Progenitor cell of endocrine pancreas (in vitro differentiated cells): ENCODE measurements around the gene NFATC2. TPM values are rescaled to one million over a fixed set of nuclear protein-coding genes. Genes with fewer than 3 reads are reported as not detected.
A peak's percentile ranks its signal among the peaks of the same experiment; 100 is the strongest.

Experiments
- DNase-seq: peaks from one replicate; pipeline ENCODE4 v3.0.0; 2021; ENCODE audit warnings: low spot score; ENCODE audit not compliant: unreplicated experiment
- H3K27ac Mint-ChIP-seq: 2 replicates; pipeline ENCODE4 v1.8.0; 2021; ENCODE audit warnings: mild to moderate bottlenecking, moderate library complexity, mixed read lengths
- H3K27me3 Mint-ChIP-seq: 2 replicates; pipeline ENCODE4 v1.8.0; 2021; ENCODE audit warnings: mixed read lengths
- H3K36me3 Mint-ChIP-seq: 2 replicates; pipeline ENCODE4 v1.8.0; 2022; ENCODE audit warnings: mixed read lengths; ENCODE audit not compliant: insufficient read depth
- H3K4me1 Mint-ChIP-seq: 2 replicates; pipeline ENCODE4 v1.8.0; 2021; ENCODE audit warnings: low read depth, mixed read lengths
- H3K4me3 Mint-ChIP-seq: 2 replicates; pipeline ENCODE4 v1.8.0; 2021; ENCODE audit warnings: low read depth, mild to moderate bottlenecking, moderate library complexity, mixed read lengths
- H3K9me3 Mint-ChIP-seq: 2 replicates; pipeline ENCODE4 v1.8.0; 2021; ENCODE audit warnings: low read depth, mixed read lengths
- CTCF ChIP-seq: fragments of 200-600 bp; sonication (generic); IDR thresholded peaks from one replicate; pipeline ENCODE4 v1.5.0; 2021; ENCODE audit warnings: antibody characterized with exemption, mild to moderate bottlenecking; ENCODE audit not compliant: unreplicated experiment
- total RNA-seq: library from RNA; stranded (reverse); gene quantifications from 2 replicates; pipeline ENCODE4 v1.2.1, GENCODE V29; 2021

Gene NFATC2
- total RNA-seq, 1 donor from 2014 or later: 11.2 TPM

GRCh38 chr20:51486197-51487005, 56.1 kb downstream of the NFATC2 start:
- Mint-ChIP-seq H3K9me3 (no peaks in the 10 kb centered on the region), H3K27me3 (peaks cover 22% of the 10 kb centered on the region), H3K36me3 (peaks cover 3% of the 10 kb centered on the region), H3K4me3 (no peak overlapping the region), H3K27ac (peak overlapping the region; percentile 40), H3K4me1 (peaks cover 8% of the 10 kb centered on the region)
- DNase-seq: no peak
- no peak for TF ChIP-seq CTCF

GRCh38 chr20:51484831-51485230, 57.7 kb downstream of the NFATC2 start:
- no peak overlapping the region for H3K27ac Mint-ChIP-seq
- DNase-seq: no peak
- H3K27me3 Mint-ChIP-seq: peaks cover 17% of the 10 kb centered on the region
- no peak overlapping the region for H3K4me3 Mint-ChIP-seq
- H3K9me3 Mint-ChIP-seq: no peaks in the 10 kb centered on the region
- no peak for TF ChIP-seq CTCF
- H3K4me1 Mint-ChIP-seq: peaks cover 8% of the 10 kb centered on the region
- peaks cover 3% of the 10 kb centered on the region for H3K36me3 Mint-ChIP-seq

GRCh38 chr20:51484141-51484815, 58.2 kb downstream of the NFATC2 start:
- no peak for DNase-seq
- Mint-ChIP-seq H3K36me3 (peaks cover 3% of the 10 kb centered on the region), H3K9me3 (no peaks in the 10 kb centered on the region), H3K27ac (no peak overlapping the region), H3K4me3 (no peak overlapping the region), H3K27me3 (peaks cover 15% of the 10 kb centered on the region), H3K4me1 (peaks cover 8% of the 10 kb centered on the region)
- TF ChIP-seq CTCF: no peak

GRCh38 chr20:51482836-51483473, 59.6 kb downstream of the NFATC2 start:
- H3K4me3 Mint-ChIP-seq: no peak overlapping the region
- no peak for DNase-seq
- H3K27ac Mint-ChIP-seq: no peak overlapping the region
- H3K4me1 Mint-ChIP-seq: peaks cover 3% of the 10 kb centered on the region
- no peak for TF ChIP-seq CTCF
- H3K9me3 Mint-ChIP-seq: no peaks in the 10 kb centered on the region
- H3K36me3 Mint-ChIP-seq: peaks cover 11% of the 10 kb centered on the region
- H3K27me3 Mint-ChIP-seq: peaks cover 9% of the 10 kb centered on the region

GRCh38 chr20:51481341-51481914, 61.1 kb downstream of the NFATC2 start:
- H3K4me3 Mint-ChIP-seq: no peak overlapping the region

More at GRCh38 chr20:51481341-51481914, 61.1 kb downstream of the NFATC2 start:
- H3K9me3 Mint-ChIP-seq: peaks cover 4% of the 10 kb centered on the region
- TF ChIP-seq CTCF: no peak
- H3K4me1 Mint-ChIP-seq: no peaks in the 10 kb centered on the region
- H3K27ac Mint-ChIP-seq: no peak overlapping the region
- H3K36me3 Mint-ChIP-seq: peaks cover 12% of the 10 kb centered on the region
- H3K27me3 Mint-ChIP-seq: peaks cover 3% of the 10 kb centered on the region
- DNase-seq: no peak
